HepG2 (cell line): ENCODE results near the gene VAC14. TPM values are rescaled to one million over a fixed set of nuclear protein-coding genes. Genes with fewer than 3 reads are reported as not detected.
A peak's percentile ranks its signal among the peaks of the same experiment; 100 is the strongest.

Experiments used
- ATAC-seq: fragments of 200-7000 bp; cut with Tn5 transposase; 3 replicates; pipeline ENCODE4 v1.9.1; 2020; ENCODE audit warnings: mild to moderate bottlenecking, moderate library complexity
- BruUV-seq: library from RNA; stranded (reverse); fragments of 400-500 nt; replicated peaks from 2 replicates; lab custom pipeline; 2021; lab: Mats Ljungman, UMichigan
- CTCF ChIA-PET: fragments of 300-600 bp; formaldehyde crosslinking; extraction: SDS; loops from one replicate; lab custom pipeline; 2021; ENCODE audit warnings: low total read pairs, inconsistent platforms, low intra/inter-chr PET ratio; lab: Yijun Ruan, JAX
- POLR2A ChIA-PET: fragments of 350-600 bp; sonication (Branson Sonifier 250); formaldehyde crosslinking; loops from one replicate; lab custom pipeline; 2020; ENCODE audit warnings: antibody characterized with exemption, inconsistent platforms; lab: Yijun Ruan, JAX
- DNase-seq: peaks from one replicate; pipeline ENCODE4 v3.0.0-alpha.2; 2015; ENCODE audit warnings: low spot score
- FAIRE-seq: peaks from 3 replicates; lab custom pipeline; 2011; peaks lifted over from hg19 to GRCh38; lab: Jason Lieb, UNC
- H2AFZ ChIP-seq: one replicate; pipeline ENCODE4 v1.6.1; 2011; ENCODE audit warnings: low read length, inconsistent platforms
- H3K27ac ChIP-seq: fragments of 300-600 bp; 3 replicates; pipeline ENCODE4 v1.8.0; 2011; ENCODE audit warnings: mixed run types, mild to moderate bottlenecking, mixed read lengths, low read length, inconsistent platforms; ENCODE audit not compliant: insufficient read depth; ENCODE audit errors: extremely low read length
- H3K27me3 ChIP-seq, 2 experiments: fragments of 200-600 bp in 1 of 2; 2 replicates in 1 of 2; 3 replicates in 1 of 2; pipeline versions ENCODE4 v1.6.0 to v1.8.0; 2011; ENCODE audit warnings: low read length in 2 of 2, mild to moderate bottlenecking in 2 of 2, moderate library complexity in 2 of 2, inconsistent platforms in 1 of 2; ENCODE audit not compliant: insufficient read depth in 2 of 2, control insufficient read depth in 1 of 2
- H3K36me3 ChIP-seq, 2 experiments: fragments of 200-600 bp in 1 of 2; replicated peaks in 1 of 2; 2 replicates in 1 of 2; 3 replicates in 1 of 2; pipeline versions ENCODE4 v1.5.1 to v1.8.0; 2011; ENCODE audit warnings: low read length in 2 of 2, inconsistent platforms in 1 of 2; ENCODE audit not compliant: insufficient read depth in 2 of 2, control insufficient read depth in 1 of 2
- H3K4me1 ChIP-seq: 2 replicates; pipeline ENCODE4 v1.5.1; 2012; ENCODE audit warnings: low read length, inconsistent platforms; ENCODE audit not compliant: insufficient read depth
- H3K4me2 ChIP-seq: 2 replicates; pipeline ENCODE4 v1.6.0; 2011; ENCODE audit warnings: low read depth, low read length, inconsistent platforms
- H3K4me3 ChIP-seq, 3 experiments: fragments of 200-600 bp in 1 of 3; sonication (generic), shearing (Covaris generic) in 1 of 3; replicated peaks in 1 of 3; 2 replicates each; pipeline ENCODE4 v1.5.1; 2011 to 2016; ENCODE audit warnings: low read length in 3 of 3, inconsistent platforms in 2 of 3, low read depth in 2 of 3, mild to moderate bottlenecking in 2 of 3, control low read depth in 1 of 3, mixed read lengths in 1 of 3; ENCODE audit not compliant: insufficient read depth in 1 of 3
- H3K79me2 ChIP-seq: one replicate; pipeline ENCODE4 v1.6.1; 2011; ENCODE audit warnings: low read length, inconsistent platforms; ENCODE audit not compliant: insufficient read depth
- H3K9ac ChIP-seq: 2 replicates; pipeline ENCODE4 v1.6.0; 2011; ENCODE audit warnings: mild to moderate bottlenecking, low read depth, low read length, inconsistent platforms; ENCODE audit not compliant: insufficient read depth
- H3K9me3 ChIP-seq: 2 replicates; pipeline ENCODE4 v1.5.1; 2012; ENCODE audit warnings: mild to moderate bottlenecking, low read length
- H4K20me1 ChIP-seq: 2 replicates; pipeline ENCODE4 v1.6.0; 2011; ENCODE audit warnings: inconsistent platforms, mild to moderate bottlenecking, low read length, moderate library complexity; ENCODE audit not compliant: insufficient read depth
- DZIP1 ChIP-seq: sonication (generic); formaldehyde crosslinking; IDR thresholded peaks from 2 replicates; pipeline ENCODE4 v1.5.0; 2020; ENCODE audit warnings: mild to moderate bottlenecking, missing genetic modification reagents
- HIVEP1 ChIP-seq: sonication (generic); formaldehyde crosslinking; IDR thresholded peaks from 2 replicates; pipeline ENCODE4 v1.4.0; 2020; ENCODE audit warnings: mild to moderate bottlenecking, missing genetic modification reagents
- NR2F6 ChIP-seq, 2 experiments: IDR thresholded peaks; 2 replicates each; pipeline ENCODE4 v1.6.1; 2016; ENCODE audit warnings: antibody characterized with exemption in 1 of 2, mild to moderate bottlenecking in 1 of 2
- PHF21A ChIP-seq: sonication (generic); formaldehyde crosslinking; IDR thresholded peaks from 2 replicates; pipeline ENCODE4 v1.5.0; 2020; ENCODE audit warnings: mild to moderate bottlenecking, missing genetic modification reagents
- SP2 ChIP-seq: sonication (generic); formaldehyde crosslinking; IDR thresholded peaks from 2 replicates; pipeline ENCODE4 v1.5.1; 2020; ENCODE audit warnings: mild to moderate bottlenecking, missing genetic modification reagents
- ZFX ChIP-seq: sonication (generic); formaldehyde crosslinking; IDR thresholded peaks from 2 replicates; pipeline ENCODE4 v1.4.0; 2020; ENCODE audit warnings: mild to moderate bottlenecking, low read depth, missing genetic modification reagents, moderate library complexity
- ZNF224 ChIP-seq: sonication (generic); formaldehyde crosslinking; IDR thresholded peaks from 2 replicates; pipeline ENCODE4 v1.5.0; 2020; ENCODE audit warnings: mild to moderate bottlenecking, missing genetic modification reagents
- ZNF501 ChIP-seq: sonication (generic); formaldehyde crosslinking; IDR thresholded peaks from 2 replicates; pipeline ENCODE4 v1.5.1; 2020; ENCODE audit warnings: mild to moderate bottlenecking, moderate library complexity, missing genetic modification reagents
- ZNF580 ChIP-seq: IDR thresholded peaks from 2 replicates; pipeline ENCODE4 v1.6.1; 2016; ENCODE audit warnings: low read depth, borderline replicate concordance
- ZNF687 ChIP-seq: sonication (generic); formaldehyde crosslinking; IDR thresholded peaks from 2 replicates; pipeline ENCODE4 v1.5.1; 2020; ENCODE audit warnings: mild to moderate bottlenecking, missing genetic modification reagents, moderate library complexity
- ZSCAN20 ChIP-seq: sonication (generic); formaldehyde crosslinking; IDR thresholded peaks from 2 replicates; pipeline ENCODE4 v1.4.0; 2020; ENCODE audit warnings: missing genetic modification reagents, mild to moderate bottlenecking, borderline replicate concordance
- WGBS: methylation state at CpG from one replicate; pipeline ENCODE4 v1.1.6; 2017; ENCODE audit warnings: low lambda C conversion rate; 5-methylcytosine and 5-hydroxymethylcytosine counted together
- in situ Hi-C: cut with HindIII; loops from 2 replicates; pipeline ENCODE4 v1.10.0; 2017; ENCODE audit warnings: low pct_unique_long_range_greater_than_20kb; ENCODE audit not compliant: extremely low pct_ligation_motif_present
- intact Hi-C: fragments of 100-400 bp; cut with micrococcal nuclease; formaldehyde crosslinking; loops from one replicate; pipeline ENCODE4 v1.10.0; 2022; ENCODE audit not compliant: unreplicated experiment
- polyA plus RNA-seq, 8 experiments: library from polyadenylated mRNA; depleted of rRNA in 3 of 8; stranded (reverse) in 7 of 8; unstranded in 1 of 8; fragments of >200 nt; fragmentation: Illumina TruSeq in 4 of 8; extraction: Trizol in 4 of 8; gene quantifications; 2 replicates each; pipeline versions ENCODE4 v1.2.1 to v1.2.3, GENCODE V29; 2011 to 2016; ENCODE audit warnings: low read depth in 4 of 8, missing spikeins in 1 of 8, mixed read lengths in 1 of 8; ENCODE audit not compliant: insufficient read depth in 1 of 8
- total RNA-seq, 5 experiments: library from RNA; depleted of rRNA; stranded (reverse); fragments of >200 nt; fragmentation: Illumina TruSeq; extraction: Trizol; gene quantifications; 2 replicates each; pipeline ENCODE4 v1.2.3, GENCODE V29; 2016; ENCODE audit warnings: low read depth in 1 of 5

VAC14 gene
- total and polyA plus RNA-seq, 2 of the 13 experiments (the other 11 are each of a cell fraction or from before 2014, with no cell fraction given): 23.5 to 24.6 TPM

- BruUV-seq: no TSS peak
- no peaks in the 10 kb centered on the region for H3K9me3 ChIP-seq
- H3K4me3 ChIP-seq: no peak overlapping the region
- POLR2A ChIA-PET: interaction anchor here (1.1 to 13.4 kb wide), 2 partner anchors 14 to 58 kb away, joined by 4 to 357 read pairs; no protein-coding TSS in a partner anchor
- H3K79me2 ChIP-seq: no peaks in the 10 kb centered on the region
- H3K27ac ChIP-seq: peak overlapping the region; percentile 18
- ATAC-seq: peak; percentile 36
- intact Hi-C loops (no loop called here), in situ Hi-C loops (no loop called here)
- CTCF ChIA-PET: interaction anchor here (3.4 to 3.5 kb wide), 2 partner anchors 37 to 58 kb away, joined by 19 to 27 read pairs; no protein-coding TSS in a partner anchor
- peak; percentile 43 for DNase-seq
- H3K36me3 ChIP-seq: peaks cover 18 to 37% of the 10 kb centered on the region in 2 experiments
- no peak overlapping the region for H3K9ac ChIP-seq
- no peaks in the 10 kb centered on the region for H3K27me3 ChIP-seq
- peak; percentile 30 for FAIRE-seq
- no peak overlapping the region for H3K4me2 ChIP-seq
- H4K20me1 ChIP-seq: no peaks in the 10 kb centered on the region
- H3K4me1 ChIP-seq: peaks cover 64% of the 10 kb centered on the region
- no peak overlapping the region for H2AFZ ChIP-seq
- 71% methylated on average over 15 of the region's 16 CpGs for WGBS
- TF ChIP-seq ZNF687 (CRISPR knock-in tag) (peak; percentile 79), ZSCAN20 (CRISPR knock-in tag) (no peak), ZFX (peak; percentile 30; the same call in 1 of the 2 replicates), ZNF580 (CRISPR knock-in tag) (0 out of 2 replicates have a peak, but pooled peaks have one; percentile 46), HIVEP1 (CRISPR knock-in tag) (0 out of 2 replicates have a peak, but pooled peaks have one; percentile 9), NR2F6 (IDR thresholded peaks at IDR 0.05) (peak; percentile 59; the same call in 1 of the 2 replicates), NR2F6 (CRISPR knock-in tag; IDR thresholded peaks at IDR 0.05) (0 out of 2 replicates have a peak, but pooled peaks have one; percentile 37), SP2 (CRISPR knock-in tag) (no peak), ZNF224 (CRISPR knock-in tag) (0 out of 2 replicates have a peak, but pooled peaks have one; percentile 70), PHF21A (CRISPR knock-in tag) (0 out of 2 replicates have a peak, but pooled peaks have one; percentile 34), ZNF501 (CRISPR knock-in tag) (0 out of 2 replicates have a peak, but pooled peaks have one; percentile 17), DZIP1 (CRISPR knock-in tag) (0 out of 2 replicates have a peak, but pooled peaks have one; percentile 65)
Observed at GRCh38 chr16:70740174-70740913, 60.6 kb downstream of the VAC14 start.
